Kidney epithelial cell (primary cell): Measurements from ENCODE around the gene CCDC38. TPM values are rescaled to one million over a fixed set of nuclear protein-coding genes. Genes with fewer than 3 reads are reported as not detected.

Experiments used
- DNase-seq: peaks from one replicate; pipeline ENCODE4 v3.0.0-alpha.2; 2010; ENCODE audit warnings: low read depth
- H3K27me3 ChIP-seq: 2 replicates; pipeline ENCODE4 v1.6.0; 2011; ENCODE audit warnings: low read length; ENCODE audit not compliant: control insufficient read depth, insufficient read depth
- H3K36me3 ChIP-seq: 2 replicates; pipeline ENCODE4 v1.5.1; 2011; ENCODE audit warnings: low read length; ENCODE audit not compliant: control insufficient read depth, insufficient read depth
- H3K4me3 ChIP-seq: 2 replicates; pipeline ENCODE4 v1.5.1; 2011; ENCODE audit warnings: low read depth, mild to moderate bottlenecking, control low read depth, low read length
- CTCF ChIP-seq: IDR thresholded peaks from 2 replicates; pipeline ENCODE4 v1.5.1; 2011; ENCODE audit warnings: mild to moderate bottlenecking, moderate library complexity, low read length, control low read depth, inconsistent platforms; ENCODE audit not compliant: insufficient read depth, poor library complexity, severe bottlenecking
- total RNA-seq: library from RNA; depleted of rRNA; stranded (reverse); fragments of >200 nt; gene quantifications from 2 replicates; pipeline ENCODE4 v1.2.3, GENCODE V29; 2015

The CCDC38 gene
- total RNA-seq, 1 donor from 2014 or later: not detected

- no peak for TF ChIP-seq CTCF
- no peaks in the 10 kb centered on the region for H3K36me3 ChIP-seq
- no peak overlapping the region for H3K4me3 ChIP-seq
- DNase-seq: no peak
- H3K27me3 ChIP-seq: no peaks in the 10 kb centered on the region
Observed at GRCh38 chr12:95984682-95985081, 42.3 kb upstream of the CCDC38 start.

DNA sequence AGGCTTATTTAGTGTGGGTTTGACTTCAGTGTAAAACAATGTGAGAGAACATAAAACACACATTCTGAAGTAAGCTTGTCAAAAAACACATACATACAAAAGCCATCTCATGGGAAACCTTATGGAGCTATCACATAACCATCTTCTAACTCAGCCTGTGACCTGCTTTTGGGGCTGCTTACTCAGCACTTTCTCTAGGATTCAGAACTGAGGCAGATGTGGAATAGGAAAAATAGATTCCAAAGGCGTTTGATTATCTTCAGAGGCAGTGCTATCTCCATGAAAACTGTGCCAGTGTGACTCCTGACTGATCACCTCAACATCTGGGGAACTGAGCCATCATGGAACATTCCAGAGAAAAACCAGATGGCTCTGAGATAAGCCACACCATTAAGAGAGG, 40.2 kb upstream of the CCDC38 start:
- no peaks in the 10 kb centered on the region for H3K36me3 ChIP-seq
- no peak overlapping the region for H3K4me3 ChIP-seq
- no peak for DNase-seq
- no peaks in the 10 kb centered on the region for H3K27me3 ChIP-seq
- no peak for TF ChIP-seq CTCF

GRCh38 chr12:95980437-95980836, 38.0 kb upstream of the CCDC38 start:
- Histone ChIP-seq H3K27me3 (no peaks in the 10 kb centered on the region), H3K36me3 (no peaks in the 10 kb centered on the region), H3K4me3 (no peak overlapping the region)
- DNase-seq: no peak
- TF ChIP-seq CTCF: no peak

DNA sequence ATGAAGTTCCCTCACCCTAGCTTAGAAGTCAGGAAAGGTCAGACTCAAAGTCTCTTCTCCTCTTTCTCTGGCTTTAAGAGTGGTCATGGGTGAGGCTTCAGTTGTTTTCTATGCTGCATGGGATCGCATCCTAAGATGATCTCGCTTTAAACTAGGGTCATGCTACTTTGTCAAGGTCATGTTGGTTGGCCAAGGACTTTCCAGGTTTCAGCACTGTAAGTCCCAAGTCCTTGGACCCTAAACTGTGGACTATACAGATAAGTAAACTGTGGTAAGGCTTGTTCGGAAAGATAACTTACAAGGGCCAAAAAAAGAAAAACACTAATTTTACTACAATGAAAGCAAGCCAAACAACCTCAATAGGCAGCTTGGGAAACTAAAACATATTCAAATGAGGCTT, 36.4 kb upstream of the CCDC38 start:
- TF ChIP-seq CTCF: no peak
- no peaks in the 10 kb centered on the region for H3K36me3 ChIP-seq
- no peak for DNase-seq
- no peak overlapping the region for H3K4me3 ChIP-seq
- no peaks in the 10 kb centered on the region for H3K27me3 ChIP-seq

GRCh38 chr12:95978351-95978750, 35.9 kb upstream of the CCDC38 start:
- TF ChIP-seq CTCF: no peak
- DNase-seq: no peak
- Histone ChIP-seq H3K27me3 (no peaks in the 10 kb centered on the region), H3K4me3 (no peak overlapping the region), H3K36me3 (no peaks in the 10 kb centered on the region)

GRCh38 chr12:95977764-95978305, 35.4 kb upstream of the CCDC38 start:
- H3K27me3 ChIP-seq: no peaks in the 10 kb centered on the region
- H3K4me3 ChIP-seq: no peak overlapping the region
- DNase-seq: no peak
- H3K36me3 ChIP-seq: no peaks in the 10 kb centered on the region
- TF ChIP-seq CTCF: no peak
